HepG2 (cell line): Measurements from ENCODE around the gene NEAT1. TPM values are rescaled to one million over a fixed set of nuclear protein-coding genes. Genes with fewer than 3 reads are reported as not detected.

Source experiments
- FOXK1 ChIP-seq: sonication (generic); formaldehyde crosslinking; IDR thresholded peaks from 2 replicates; pipeline ENCODE4 v1.4.0; 2020; ENCODE audit warnings: low read depth, missing genetic modification reagents, borderline replicate concordance
- GATAD2A ChIP-seq: IDR thresholded peaks from 2 replicates; pipeline ENCODE4 v1.6.1; 2016
- HNF4A ChIP-seq: sonication (generic); formaldehyde crosslinking; IDR thresholded peaks from 2 replicates; pipeline ENCODE4 v1.4.0; 2020; ENCODE audit warnings: missing genetic modification reagents
- KLF12 ChIP-seq: sonication (generic); formaldehyde crosslinking; IDR thresholded peaks from 2 replicates; pipeline ENCODE4 v1.4.0; 2020; ENCODE audit warnings: missing genetic modification reagents, borderline replicate concordance
- KLF16 ChIP-seq, 2 experiments: sonication (generic) in 1 of 2; formaldehyde crosslinking in 1 of 2; IDR thresholded peaks; 2 replicates each; pipeline versions ENCODE4 v1.6.1 to v1.8.0; 2016 to 2023; ENCODE audit warnings: missing genetic modification reagents in 2 of 2, missing compliant biosample characterization in 1 of 2
- MEIS1 ChIP-seq: sonication (generic); formaldehyde crosslinking; IDR thresholded peaks from 2 replicates; pipeline ENCODE4 v1.9.0; 2021; ENCODE audit warnings: mild to moderate bottlenecking, missing genetic modification reagents, moderate library complexity, borderline replicate concordance
- MYNN ChIP-seq: sonication (generic); formaldehyde crosslinking; IDR thresholded peaks from 2 replicates; pipeline ENCODE4 v1.4.0; 2020; ENCODE audit warnings: mild to moderate bottlenecking, low read depth, missing genetic modification reagents
- RBM39 ChIP-seq: fragments of 200-400 bp; formaldehyde crosslinking; IDR thresholded peaks from one replicate; pipeline ENCODE4 v1.6.1; 2018; ENCODE audit warnings: antibody characterized with exemption, mild to moderate bottlenecking, low read depth, low read length; ENCODE audit not compliant: poor library complexity, severe bottlenecking
- REXO4 ChIP-seq: sonication (generic); formaldehyde crosslinking; IDR thresholded peaks from 2 replicates; pipeline ENCODE4 v1.8.0; 2022; ENCODE audit warnings: missing genetic modification reagents, mild to moderate bottlenecking, borderline replicate concordance
- SRF ChIP-seq: IDR thresholded peaks from 2 replicates; pipeline ENCODE4 v1.6.1; 2011; ENCODE audit warnings: mild to moderate bottlenecking, low read depth, low read length, moderate library complexity
- TCF7L2 ChIP-seq: IDR thresholded peaks from 2 replicates; pipeline ENCODE4 v1.6.1; 2011; ENCODE audit warnings: mild to moderate bottlenecking, low read depth, low read length, moderate library complexity
- THAP11 ChIP-seq: IDR thresholded peaks from 2 replicates; pipeline ENCODE4 v1.6.1; 2016; ENCODE audit warnings: missing biosample characterization, missing genetic modification reagents
- YEATS4 ChIP-seq: sonication (generic); formaldehyde crosslinking; IDR thresholded peaks from 2 replicates; pipeline ENCODE4 v1.4.0; 2020; ENCODE audit warnings: missing genetic modification reagents, borderline replicate concordance
- YY1 ChIP-seq: IDR thresholded peaks from 2 replicates; pipeline ENCODE4 v1.6.1; 2011; ENCODE audit warnings: low read length, low read depth, moderate library complexity, mild to moderate bottlenecking; ENCODE audit not compliant: insufficient read depth, insufficient replicate concordance
- ZBTB38 ChIP-seq: sonication (generic); formaldehyde crosslinking; IDR thresholded peaks from 2 replicates; pipeline ENCODE4 v1.5.1; 2020; ENCODE audit warnings: mild to moderate bottlenecking, missing genetic modification reagents
- ZFYVE20 ChIP-seq: sonication (generic); formaldehyde crosslinking; IDR thresholded peaks from 2 replicates; pipeline ENCODE4 v1.8.0; 2023; ENCODE audit warnings: low read depth, mild to moderate bottlenecking, moderate library complexity, missing genetic modification reagents, borderline replicate concordance
- ZNF17 ChIP-seq: sonication (generic); formaldehyde crosslinking; IDR thresholded peaks from 2 replicates; pipeline ENCODE4 v1.5.0; 2020; ENCODE audit warnings: mild to moderate bottlenecking, missing genetic modification reagents
- ZNF644 ChIP-seq: IDR thresholded peaks from 2 replicates; pipeline ENCODE4 v1.6.1; 2016; ENCODE audit warnings: low read depth
- ZNF773 ChIP-seq: sonication (generic); formaldehyde crosslinking; IDR thresholded peaks from 2 replicates; pipeline ENCODE4 v1.4.0; 2020; ENCODE audit warnings: missing genetic modification reagents, borderline replicate concordance
- ZNF782 ChIP-seq: sonication (generic); formaldehyde crosslinking; IDR thresholded peaks from 2 replicates; pipeline ENCODE4 v1.4.0; 2020; ENCODE audit warnings: missing genetic modification reagents, mild to moderate bottlenecking, borderline replicate concordance
- polyA plus RNA-seq, 8 experiments: library from polyadenylated mRNA; depleted of rRNA in 3 of 8; stranded (reverse) in 7 of 8; unstranded in 1 of 8; fragments of >200 nt; fragmentation: Illumina TruSeq in 4 of 8; extraction: Trizol in 4 of 8; gene quantifications; 2 replicates each; pipeline versions ENCODE4 v1.2.1 to v1.2.3, GENCODE V29; 2011 to 2016; ENCODE audit warnings: low read depth in 4 of 8, missing spikeins in 1 of 8, mixed read lengths in 1 of 8; ENCODE audit not compliant: insufficient read depth in 1 of 8
- total RNA-seq, 5 experiments: library from RNA; depleted of rRNA; stranded (reverse); fragments of >200 nt; fragmentation: Illumina TruSeq; extraction: Trizol; gene quantifications; 2 replicates each; pipeline ENCODE4 v1.2.3, GENCODE V29; 2016; ENCODE audit warnings: low read depth in 1 of 5
- TF ChIP-seq, protein P1 (sequence below): sonication (generic); formaldehyde crosslinking; IDR thresholded peaks from 2 replicates; pipeline ENCODE4 v1.9.0; 2021; ENCODE audit warnings: missing genetic modification reagents, borderline replicate concordance
- TF ChIP-seq, protein P2 (sequence below): sonication (generic); formaldehyde crosslinking; IDR thresholded peaks from 2 replicates; pipeline ENCODE4 v1.8.0; 2022; ENCODE audit warnings: missing genetic modification reagents, mild to moderate bottlenecking, moderate library complexity, borderline replicate concordance
- TF ChIP-seq, protein P3 (sequence below): sonication (generic); formaldehyde crosslinking; IDR thresholded peaks from 2 replicates; pipeline ENCODE4 v1.5.0; 2020; ENCODE audit warnings: mild to moderate bottlenecking, missing genetic modification reagents, moderate library complexity

NEAT1 gene
- total and polyA plus RNA-seq, 2 of the 13 experiments (the other 11 are each of a cell fraction or from before 2014, with no cell fraction given), result 20.5 to 41.2 TPM

DNA sequence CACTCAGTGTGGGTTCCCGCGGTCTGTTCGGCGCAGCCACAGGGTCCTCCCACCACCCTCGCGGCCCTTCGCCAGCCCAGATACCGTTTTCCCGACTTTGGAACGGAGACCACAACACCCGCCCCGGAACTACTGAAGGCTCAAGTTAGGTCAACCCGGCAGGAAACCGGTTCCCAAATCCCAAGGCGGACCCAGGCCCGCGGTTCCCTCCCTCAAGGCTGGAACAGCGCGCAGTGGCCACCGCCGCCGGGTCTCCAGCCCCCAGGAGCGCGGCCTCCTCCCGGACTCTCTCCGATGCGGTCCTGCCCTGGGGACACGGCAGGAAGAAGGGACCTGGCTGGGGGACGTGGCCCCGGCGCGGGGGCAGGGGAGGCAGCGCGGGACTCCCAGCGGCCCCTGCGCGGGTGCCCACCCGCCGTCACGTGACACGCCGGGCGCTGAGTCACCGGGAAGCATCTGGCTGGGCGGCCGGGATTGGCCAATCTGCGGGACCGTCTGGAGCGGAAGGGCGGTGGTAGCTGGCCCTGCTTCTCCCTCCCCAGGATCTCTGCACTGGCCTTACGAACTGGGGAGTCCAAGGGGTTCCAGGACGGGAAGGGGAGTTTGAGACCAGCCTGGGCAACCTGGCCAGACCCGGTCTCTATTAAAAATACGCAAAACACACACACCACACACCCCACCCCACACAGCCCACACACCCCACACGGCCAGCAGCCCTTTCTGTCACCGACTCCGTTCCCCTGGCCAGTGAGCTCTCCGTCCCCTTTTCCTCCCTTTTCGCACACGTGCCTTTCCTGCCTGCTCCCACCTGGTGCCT lies 54.8 kb downstream of the NEAT1 start (continued):
- TF ChIP-seq ZBTB38 (peak; percentile 78; the same call in 1 of the 2 replicates), REXO4 (CRISPR knock-in tag) (no peak), MYNN (CRISPR knock-in tag) (0 out of 2 replicates have a peak, but pooled peaks have one; percentile 41), KLF16 (CRISPR knock-in tag; IDR thresholded peaks at IDR 0.05) (no peak), YY1 (peak; percentile 65), KLF12 (CRISPR knock-in tag) (no peak; the same call in 1 of the 2 replicates), ZNF17 (no peak), FOXK1 (peak; percentile 61; the same call in 1 of the 2 replicates), TCF7L2 (no peak), THAP11 (CRISPR knock-in tag) (peak; percentile 86), MEIS1 (CRISPR knock-in tag) (no peak), GATAD2A (no peak; the same call in 1 of the 2 replicates), ZNF644 (CRISPR knock-in tag) (no peak), ZFYVE20 (CRISPR knock-in tag) (no peak), HNF4A (0 out of 2 replicates have a peak, but pooled peaks have one; percentile 25), ZNF773 (CRISPR knock-in tag) (no peak), SRF (no peak), YEATS4 (CRISPR knock-in tag) (peak; percentile 92), ZNF782 (CRISPR knock-in tag) (0 out of 2 replicates have a peak, but pooled peaks have one; percentile 33), RBM39 (peak; percentile 97)
- TF ChIP-seq, protein P1, sequence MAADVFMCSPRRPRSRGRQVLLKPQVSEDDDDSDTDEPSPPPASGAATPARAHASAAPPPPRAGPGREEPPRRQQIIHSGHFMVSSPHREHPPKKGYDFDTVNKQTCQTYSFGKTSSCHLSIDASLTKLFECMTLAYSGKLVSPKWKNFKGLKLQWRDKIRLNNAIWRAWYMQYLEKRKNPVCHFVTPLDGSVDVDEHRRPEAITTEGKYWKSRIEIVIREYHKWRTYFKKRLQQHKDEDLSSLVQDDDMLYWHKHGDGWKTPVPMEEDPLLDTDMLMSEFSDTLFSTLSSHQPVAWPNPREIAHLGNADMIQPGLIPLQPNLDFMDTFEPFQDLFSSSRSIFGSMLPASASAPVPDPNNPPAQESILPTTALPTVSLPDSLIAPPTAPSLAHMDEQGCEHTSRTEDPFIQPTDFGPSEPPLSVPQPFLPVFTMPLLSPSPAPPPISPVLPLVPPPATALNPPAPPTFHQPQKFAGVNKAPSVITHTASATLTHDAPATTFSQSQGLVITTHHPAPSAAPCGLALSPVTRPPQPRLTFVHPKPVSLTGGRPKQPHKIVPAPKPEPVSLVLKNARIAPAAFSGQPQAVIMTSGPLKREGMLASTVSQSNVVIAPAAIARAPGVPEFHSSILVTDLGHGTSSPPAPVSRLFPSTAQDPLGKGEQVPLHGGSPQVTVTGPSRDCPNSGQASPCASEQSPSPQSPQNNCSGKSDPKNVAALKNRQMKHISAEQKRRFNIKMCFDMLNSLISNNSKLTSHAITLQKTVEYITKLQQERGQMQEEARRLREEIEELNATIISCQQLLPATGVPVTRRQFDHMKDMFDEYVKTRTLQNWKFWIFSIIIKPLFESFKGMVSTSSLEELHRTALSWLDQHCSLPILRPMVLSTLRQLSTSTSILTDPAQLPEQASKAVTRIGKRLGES, result no peak
- TF ChIP-seq, protein P2, sequence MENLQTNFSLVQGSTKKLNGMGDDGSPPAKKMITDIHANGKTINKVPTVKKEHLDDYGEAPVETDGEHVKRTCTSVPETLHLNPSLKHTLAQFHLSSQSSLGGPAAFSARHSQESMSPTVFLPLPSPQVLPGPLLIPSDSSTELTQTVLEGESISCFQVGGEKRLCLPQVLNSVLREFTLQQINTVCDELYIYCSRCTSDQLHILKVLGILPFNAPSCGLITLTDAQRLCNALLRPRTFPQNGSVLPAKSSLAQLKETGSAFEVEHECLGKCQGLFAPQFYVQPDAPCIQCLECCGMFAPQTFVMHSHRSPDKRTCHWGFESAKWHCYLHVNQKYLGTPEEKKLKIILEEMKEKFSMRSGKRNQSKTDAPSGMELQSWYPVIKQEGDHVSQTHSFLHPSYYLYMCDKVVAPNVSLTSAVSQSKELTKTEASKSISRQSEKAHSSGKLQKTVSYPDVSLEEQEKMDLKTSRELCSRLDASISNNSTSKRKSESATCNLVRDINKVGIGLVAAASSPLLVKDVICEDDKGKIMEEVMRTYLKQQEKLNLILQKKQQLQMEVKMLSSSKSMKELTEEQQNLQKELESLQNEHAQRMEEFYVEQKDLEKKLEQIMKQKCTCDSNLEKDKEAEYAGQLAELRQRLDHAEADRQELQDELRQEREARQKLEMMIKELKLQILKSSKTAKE (CRISPR knock-in tag), result peak; percentile 72
- TF ChIP-seq, protein P3, sequence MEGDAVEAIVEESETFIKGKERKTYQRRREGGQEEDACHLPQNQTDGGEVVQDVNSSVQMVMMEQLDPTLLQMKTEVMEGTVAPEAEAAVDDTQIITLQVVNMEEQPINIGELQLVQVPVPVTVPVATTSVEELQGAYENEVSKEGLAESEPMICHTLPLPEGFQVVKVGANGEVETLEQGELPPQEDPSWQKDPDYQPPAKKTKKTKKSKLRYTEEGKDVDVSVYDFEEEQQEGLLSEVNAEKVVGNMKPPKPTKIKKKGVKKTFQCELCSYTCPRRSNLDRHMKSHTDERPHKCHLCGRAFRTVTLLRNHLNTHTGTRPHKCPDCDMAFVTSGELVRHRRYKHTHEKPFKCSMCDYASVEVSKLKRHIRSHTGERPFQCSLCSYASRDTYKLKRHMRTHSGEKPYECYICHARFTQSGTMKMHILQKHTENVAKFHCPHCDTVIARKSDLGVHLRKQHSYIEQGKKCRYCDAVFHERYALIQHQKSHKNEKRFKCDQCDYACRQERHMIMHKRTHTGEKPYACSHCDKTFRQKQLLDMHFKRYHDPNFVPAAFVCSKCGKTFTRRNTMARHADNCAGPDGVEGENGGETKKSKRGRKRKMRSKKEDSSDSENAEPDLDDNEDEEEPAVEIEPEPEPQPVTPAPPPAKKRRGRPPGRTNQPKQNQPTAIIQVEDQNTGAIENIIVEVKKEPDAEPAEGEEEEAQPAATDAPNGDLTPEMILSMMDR (CRISPR knock-in tag), result no peak
